ENCODE measurements around the gene EXOC6. TPM values are rescaled to one million over a fixed set of nuclear protein-coding genes. Genes with fewer than 3 reads are reported as not detected.

EXOC6 gene
- total RNA-seq, 3 donors from 2014 or later: 7.0 to 26.1 (median 16.1) TPM

GRCh38 chr10:93083743-93084539 is 235.6 kb downstream of the EXOC6 start:
- Histone ChIP-seq H3K9me3 (no peaks in the 10 kb centered on the region), H3K27ac (no peak overlapping the region), H3K4me3 (no peak overlapping the region), H3K36me3 (no peaks in the 10 kb centered on the region), H3K27me3 (peaks cover 0 to 8% of the 10 kb centered on the region in 2 donors), H3K4me1 (no peaks in the 10 kb centered on the region)
- intact Hi-C loops (cut with DNase I; ENCODE audit: low total_unique reads): no loop called here
- DNase-seq (ENCODE audit: low spot score in 2 of 2): no peak
- no peak for TF ChIP-seq CTCF (IDR thresholded peaks at IDR 0.05)
- TF ChIP-seq POLR2A (IDR thresholded peaks at IDR 0.05): no peak
- TF ChIP-seq POLR2AphosphoS5 (IDR thresholded peaks at IDR 0.05): no peak

DNA sequence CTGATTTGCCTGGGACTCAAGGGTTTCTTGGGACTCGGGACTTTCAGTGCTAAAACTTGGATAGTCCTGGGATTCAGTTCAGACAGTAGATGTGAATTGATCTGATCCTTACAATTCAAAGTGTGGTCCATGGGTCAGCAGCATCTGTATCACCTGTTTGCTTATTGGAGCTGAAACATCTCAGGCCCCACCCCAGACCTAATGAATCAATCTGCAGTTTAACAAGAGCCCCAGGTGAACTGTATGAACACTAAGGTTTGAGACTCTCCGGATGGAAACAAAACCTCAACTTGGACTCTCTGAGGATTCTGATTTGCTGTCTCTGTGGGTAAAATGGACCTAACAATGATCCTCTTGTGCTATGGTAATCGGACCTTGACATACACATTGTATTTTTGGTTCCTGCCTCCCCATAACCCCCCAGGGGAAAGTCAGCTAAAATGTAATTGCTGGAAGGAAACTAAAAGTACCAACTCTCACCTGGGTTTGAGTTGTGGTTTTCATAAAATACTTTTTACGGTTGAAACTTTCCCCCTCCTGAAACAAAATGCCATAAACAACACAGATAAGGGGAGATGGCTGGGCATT is 237.0 kb downstream of the EXOC6 start:
- TF ChIP-seq POLR2A (IDR thresholded peaks at IDR 0.05) (no peak), CTCF (IDR thresholded peaks at IDR 0.05) (no peak), POLR2AphosphoS5 (IDR thresholded peaks at IDR 0.05) (no peak)
- H3K4me1 ChIP-seq: no peaks in the 10 kb centered on the region
- DNase-seq (ENCODE audit: low spot score in 2 of 2): no peak
- H3K4me3 ChIP-seq: no peak overlapping the region
- no peak overlapping the region for H3K27ac ChIP-seq
- intact Hi-C loops (cut with DNase I; ENCODE audit: low total_unique reads): no loop called here
- H3K9me3 ChIP-seq: no peaks in the 10 kb centered on the region
- H3K27me3 ChIP-seq: peaks cover 0 to 4% of the 10 kb centered on the region in 2 donors
- H3K36me3 ChIP-seq: no peaks in the 10 kb centered on the region

- intact Hi-C loops (cut with DNase I; ENCODE audit: low total_unique reads): no loop called here
- DNase-seq (ENCODE audit: low spot score in 2 of 2): no peak
- Histone ChIP-seq H3K4me3 (no peak overlapping the region), H3K9me3 (no peaks in the 10 kb centered on the region), H3K27ac (no peak overlapping the region), H3K27me3 (no peaks in the 10 kb centered on the region), H3K4me1 (no peaks in the 10 kb centered on the region), H3K36me3 (no peaks in the 10 kb centered on the region)
- TF ChIP-seq POLR2AphosphoS5 (IDR thresholded peaks at IDR 0.05): no peak
- no peak for TF ChIP-seq POLR2A (IDR thresholded peaks at IDR 0.05)
- TF ChIP-seq CTCF (IDR thresholded peaks at IDR 0.05): no peak
These were observed 238.0 kb downstream of the EXOC6 start for GRCh38 chr10:93086289-93086688.

DNA sequence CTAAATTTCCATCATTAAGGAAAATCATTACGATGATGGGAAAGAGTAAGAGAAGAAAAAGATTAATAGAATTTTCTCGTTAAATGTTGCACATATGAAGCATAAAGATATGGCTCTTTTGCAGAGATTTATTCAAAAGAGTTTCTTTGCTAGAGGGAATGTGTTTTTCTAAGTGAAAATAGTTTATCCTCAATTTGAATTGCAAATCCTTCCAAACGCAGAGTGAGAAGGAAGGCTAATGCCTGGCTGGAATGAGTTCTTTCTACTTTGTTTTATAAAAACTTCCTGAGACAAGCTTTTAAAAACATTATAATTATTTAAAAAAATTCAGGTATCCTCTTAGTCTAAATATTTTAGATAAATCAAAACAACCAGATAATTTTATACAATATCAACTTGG is 239.5 kb downstream of the EXOC6 start:
- H3K27me3 ChIP-seq: no peaks in the 10 kb centered on the region
- no peak overlapping the region for H3K4me3 ChIP-seq
- intact Hi-C loops (cut with DNase I; ENCODE audit: low total_unique reads): no loop called here
- TF ChIP-seq CTCF (IDR thresholded peaks at IDR 0.05) (no peak), POLR2AphosphoS5 (IDR thresholded peaks at IDR 0.05) (no peak), POLR2A (IDR thresholded peaks at IDR 0.05) (no peak)
- DNase-seq (ENCODE audit: low spot score in 2 of 2): no peak
- no peaks in the 10 kb centered on the region for H3K36me3 ChIP-seq
- H3K9me3 ChIP-seq: no peaks in the 10 kb centered on the region
- no peak overlapping the region for H3K27ac ChIP-seq
- no peaks in the 10 kb centered on the region for H3K4me1 ChIP-seq

DNA sequence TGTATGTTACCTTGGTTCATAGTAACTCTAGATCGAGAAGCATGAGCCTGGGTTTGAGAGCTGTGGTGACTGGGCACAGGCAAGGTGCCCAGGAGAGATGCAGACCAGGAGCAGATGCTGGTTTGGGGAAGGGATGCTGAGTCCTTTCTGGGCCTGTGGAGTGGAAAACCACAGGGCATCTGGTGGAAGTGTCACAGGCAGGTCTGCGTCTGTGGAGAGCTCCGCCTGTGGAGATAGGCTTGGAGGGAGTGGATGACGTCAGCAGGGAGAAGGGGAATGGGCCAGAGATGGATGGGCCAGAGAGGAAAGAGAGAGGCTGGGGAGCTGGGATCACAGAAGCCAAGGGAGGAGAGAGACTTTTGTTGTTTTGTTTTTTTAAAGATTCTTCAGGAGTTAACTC is 240.1 kb downstream of the EXOC6 start:
- DNase-seq (ENCODE audit: low spot score in 2 of 2): no peak
- Histone ChIP-seq H3K9me3 (no peaks in the 10 kb centered on the region), H3K4me3 (no peak overlapping the region), H3K27ac (no peak overlapping the region), H3K4me1 (no peaks in the 10 kb centered on the region), H3K27me3 (no peaks in the 10 kb centered on the region), H3K36me3 (no peaks in the 10 kb centered on the region)
- intact Hi-C loops (cut with DNase I; ENCODE audit: low total_unique reads): no loop called here
- TF ChIP-seq CTCF (IDR thresholded peaks at IDR 0.05): no peak
- no peak for TF ChIP-seq POLR2AphosphoS5 (IDR thresholded peaks at IDR 0.05)
- TF ChIP-seq POLR2A (IDR thresholded peaks at IDR 0.05): no peak

Data from breast epithelium (tissue), 4 donors.